NCI-H2196 (cell line): Measurements from ENCODE around the gene PLK5.

Experiments used
- DNase-seq: peaks from one replicate; lab custom pipeline; 2025; ENCODE audit not compliant: unreplicated experiment; lab: John Stamatoyannopoulos, UW

The PLK5 gene

GRCh38 chr19:1554968-1555367, 31.1 kb downstream of the PLK5 start:
- DNase-seq = no peak

GRCh38 chr19:1555487-1556389, 31.9 kb downstream of the PLK5 start:
- no peak for DNase-seq

GRCh38 chr19:1556390-1557070, 32.7 kb downstream of the PLK5 start:
- DNase-seq = no peak

- no peak for DNase-seq
Observed at GRCh38 chr19:1558552-1558951, 34.7 kb downstream of the PLK5 start.

GRCh38 chr19:1560286-1560882, 36.5 kb downstream of the PLK5 start:
- no peak for DNase-seq

GRCh38 chr19:1561236-1561842, 37.5 kb downstream of the PLK5 start:
- no peak for DNase-seq

GRCh38 chr19:1563251-1563650, 39.4 kb downstream of the PLK5 start:
- no peak for DNase-seq

- DNase-seq = peak; percentile 42
Observed at GRCh38 chr19:1566392-1567115, 42.7 kb downstream of the PLK5 start.

- no peak for DNase-seq
Observed at GRCh38 chr19:1567116-1567847, 43.4 kb downstream of the PLK5 start.

GRCh38 chr19:1567848-1568227, 44.0 kb downstream of the PLK5 start:
- no peak for DNase-seq

- DNase-seq = peak; percentile 93
Observed at GRCh38 chr19:1568320-1569019, 44.6 kb downstream of the PLK5 start, which contains the start of gene MEX3D. Gene MEX3D (minus strand): TSS chr19:1568325. CDS start chr19:1568058, 267 bp downstream.

- no peak for DNase-seq
Observed at GRCh38 chr19:1569997-1570396, 46.1 kb downstream of the PLK5 start.

- no peak for DNase-seq
Observed at GRCh38 chr19:1570836-1571235, 47.0 kb downstream of the PLK5 start.

- DNase-seq = no peak
Observed at GRCh38 chr19:1571358-1571757, 47.5 kb downstream of the PLK5 start.

GRCh38 chr19:1572795-1573194, 48.9 kb downstream of the PLK5 start:
- no peak for DNase-seq

GRCh38 chr19:1574354-1575136, 50.7 kb downstream of the PLK5 start:
- no peak for DNase-seq

GRCh38 chr19:1575323-1576241, 51.7 kb downstream of the PLK5 start:
- no peak for DNase-seq
